NCI-H460 (cell line): Measurements from ENCODE around the gene XKR7. TPM values are rescaled to one million over a fixed set of nuclear protein-coding genes. Genes with fewer than 3 reads are reported as not detected.

Source experiments
- DNase-seq: peaks from one replicate; pipeline ENCODE4 v3.0.0-alpha.2; 2016; ENCODE audit warnings: low read depth; ENCODE audit errors: extremely low read depth
- small RNA-seq, 2 experiments: library from RNA; depleted of rRNA; stranded (forward); fragments of <200 nt; gene quantifications; one replicate each; pipeline ENCODE3, GENCODE V24; 2014
- total RNA-seq: library from RNA; depleted of rRNA; stranded (reverse); fragments of >200 nt; shearing (Covaris generic); gene quantifications from 2 replicates; pipeline ENCODE4 v1.2.3, GENCODE V29; 2014; rRNA removed

XKR7 gene
- total RNA-seq, 1 experiment from 2014 or later = not detected

GRCh38 chr20:32035426-32035779 is 67.5 kb downstream of the XKR7 start:
- no peak for DNase-seq

GRCh38 chr20:32036252-32036651 is 68.3 kb downstream of the XKR7 start:
- DNase-seq = no peak

- peak; percentile 61 for DNase-seq
Measured at GRCh38 chr20:32036716-32037485, 69.0 kb downstream of the XKR7 start.

- DNase-seq = no peak
Measured at GRCh38 chr20:32037929-32038328, 70.0 kb downstream of the XKR7 start.

- DNase-seq = no peak
Measured at GRCh38 chr20:32040142-32040953, 72.4 kb downstream of the XKR7 start.

- no peak for DNase-seq
Measured at GRCh38 chr20:32045999-32046398, 78.0 kb downstream of the XKR7 start.

- no peak for DNase-seq
Measured at GRCh38 chr20:32050324-32050841, 82.4 kb downstream of the XKR7 start.

- no peak for DNase-seq
Measured at GRCh38 chr20:32050851-32051556, 83.1 kb downstream of the XKR7 start.

GRCh38 chr20:32051720-32052089 is 83.8 kb downstream of the XKR7 start:
- DNase-seq = no peak

GRCh38 chr20:32052090-32052777 is 84.3 kb downstream of the XKR7 start, which contains the start of gene HCK:
TSS of gene HCK (plus strand) at chr20:32052242.
- no peak for DNase-seq

GRCh38 chr20:32052778-32053362 is 84.9 kb downstream of the XKR7 start:
- no peak for DNase-seq

Small RNA genes within 50 kb of the gene (small RNA-seq; reads per million reads assigned to genes)
- gene RNA5SP481 = 0.06 to 0.59 reads per million in 2 experiments
- 0 reads per million in 2 experiments for gene RNA5SP482

Other genes with a start within 250 kb of the XKR7 start
- 90.6 and 96.1 TPM in 2 replicates for gene BCL2L1, start 245.3 kb upstream of the XKR7 start, total RNA-seq
- 105 and 106 TPM in 2 replicates for gene TPX2, start 228.9 kb upstream of the XKR7 start, total RNA-seq
- gene MYLK2, start 148.8 kb upstream of the XKR7 start, total RNA-seq = 0.10 TPM in 1 of 2 replicates, not detected in the other
- not detected in 2 replicates for gene FOXS1, start 122.5 kb upstream of the XKR7 start, total RNA-seq
- gene DUSP15, start 97.6 kb upstream of the XKR7 start, total RNA-seq = not detected in 2 replicates
- gene TTLL9, start 97.5 kb upstream of the XKR7 start, total RNA-seq = not detected in 2 replicates
- 8.0 and 10.1 TPM in 2 replicates for gene PDRG1, start 16.1 kb upstream of the XKR7 start, total RNA-seq
- not detected in 2 replicates for gene CCM2L, start 42.3 kb downstream of the XKR7 start, total RNA-seq
- gene HCK, start 84.1 kb downstream of the XKR7 start, total RNA-seq = not detected in 2 replicates
- gene TM9SF4, start 141.6 kb downstream of the XKR7 start, total RNA-seq = 42.9 and 44.1 TPM in 2 replicates
- gene PLAGL2, start 239.6 kb downstream of the XKR7 start, total RNA-seq = 5.9 and 6.5 TPM in 2 replicates
- gene POFUT1, start 239.7 kb downstream of the XKR7 start, total RNA-seq = 46.7 and 50.8 TPM in 2 replicates